Skeletal muscle cell (primary cell): Measurements from ENCODE around the gene CYP19A1.
A peak's percentile ranks its signal among the peaks of the same experiment; 100 is the strongest.
"Not testable (repeated sequence)": the region's sequence is repeated elsewhere in the genome, so short reads cannot be mapped to it uniquely, and the experiment has no call there.

Experiments used
- DNase-seq: peaks from one replicate; pipeline ENCODE4 v3.0.0-alpha.2; 2010; ENCODE audit warnings: low read depth
- H3K4me3 ChIP-seq: 2 replicates; pipeline ENCODE4 v1.5.1; 2011; ENCODE audit warnings: low read depth, mild to moderate bottlenecking, control low read depth, low read length, moderate library complexity

Gene CYP19A1

GRCh38 chr15:51270706-51271105, 67.7 kb downstream of the CYP19A1 start:
- H3K4me3 ChIP-seq = no peak overlapping the region
- no peak for DNase-seq

GRCh38 chr15:51269496-51269895, 68.9 kb downstream of the CYP19A1 start:
- DNase-seq = no peak
- H3K4me3 ChIP-seq = no peak overlapping the region

GRCh38 chr15:51267703-51268083, 70.7 kb downstream of the CYP19A1 start:
- no peak for DNase-seq
- H3K4me3 ChIP-seq = peak overlapping the region; percentile 48

GRCh38 chr15:51267051-51267702, 71.2 kb downstream of the CYP19A1 start:
- peak overlapping the region; percentile 48 for H3K4me3 ChIP-seq
- DNase-seq = no peak

- no peak for DNase-seq
- peak overlapping the region; percentile 48 for H3K4me3 ChIP-seq
These were observed 71.7 kb downstream of the CYP19A1 start for GRCh38 chr15:51266656-51267050.

- DNase-seq = no peak
- H3K4me3 ChIP-seq = no peak overlapping the region
These were observed 73.3 kb downstream of the CYP19A1 start for GRCh38 chr15:51265037-51265555.

- no peak for DNase-seq
- no peak overlapping the region for H3K4me3 ChIP-seq
These were observed 74.7 kb downstream of the CYP19A1 start for GRCh38 chr15:51263726-51264125.

- H3K4me3 ChIP-seq = no peak overlapping the region
- no peak for DNase-seq
These were observed 75.3 kb downstream of the CYP19A1 start for GRCh38 chr15:51263116-51263515.

GRCh38 chr15:51262463-51262862, 75.9 kb downstream of the CYP19A1 start:
- no peak overlapping the region for H3K4me3 ChIP-seq
- no peak for DNase-seq

- not testable (repeated sequence) for H3K4me3 ChIP-seq, DNase-seq
These were observed 77.3 kb downstream of the CYP19A1 start for GRCh38 chr15:51261113-51261512.

- DNase-seq = peak; percentile 31
- H3K4me3 ChIP-seq = no peak overlapping the region
These were observed 78.2 kb downstream of the CYP19A1 start for GRCh38 chr15:51260202-51260601.

- DNase-seq = no peak
- H3K4me3 ChIP-seq = no peak overlapping the region
These were observed 82.9 kb downstream of the CYP19A1 start for GRCh38 chr15:51255533-51255932.

- no peak for DNase-seq
These were observed 85.0 kb downstream of the CYP19A1 start for GRCh38 chr15:51253366-51253765.

GRCh38 chr15:51252671-51253070, 85.7 kb downstream of the CYP19A1 start:
- no peak overlapping the region for H3K4me3 ChIP-seq
- DNase-seq = no peak

More at GRCh38 chr15:51253366-51253765, 85.0 kb downstream of the CYP19A1 start:
- H3K4me3 ChIP-seq = no peak overlapping the region

- H3K4me3 ChIP-seq = no peak overlapping the region
These were observed 86.8 kb downstream of the CYP19A1 start for GRCh38 chr15:51251556-51251955.

GRCh38 chr15:51250217-51251011, 88.0 kb downstream of the CYP19A1 start:
- DNase-seq = no peak
- no peak overlapping the region for H3K4me3 ChIP-seq

More at GRCh38 chr15:51251556-51251955, 86.8 kb downstream of the CYP19A1 start:
- no peak for DNase-seq

GRCh38 chr15:51245628-51246027, 92.8 kb downstream of the CYP19A1 start:
- no peak for DNase-seq
- H3K4me3 ChIP-seq = no peak overlapping the region

GRCh38 chr15:51244423-51244869, 94.0 kb downstream of the CYP19A1 start:
- no peak overlapping the region for H3K4me3 ChIP-seq
- peak; percentile 51 for DNase-seq

- DNase-seq = no peak
- no peak overlapping the region for H3K4me3 ChIP-seq
These were observed 94.6 kb downstream of the CYP19A1 start for GRCh38 chr15:51243774-51244173.

- H3K4me3 ChIP-seq = no peak overlapping the region
- DNase-seq = no peak
These were observed 98.3 kb downstream of the CYP19A1 start for GRCh38 chr15:51240066-51240465.

GRCh38 chr15:51237816-51238215, 100.6 kb downstream of the CYP19A1 start:
- no peak overlapping the region for H3K4me3 ChIP-seq
- no peak for DNase-seq
